HepG2 (cell line): Measurements from ENCODE around the gene IPPK. TPM values are rescaled to one million over a fixed set of nuclear protein-coding genes. Genes with fewer than 3 reads are reported as not detected.

ENCODE experiments used
- AHR ChIP-seq: IDR thresholded peaks from 2 replicates; pipeline ENCODE4 v1.6.1; 2018; ENCODE audit warnings: missing genetic modification reagents, missing compliant biosample characterization
- ARID2 ChIP-seq: sonication (generic); formaldehyde crosslinking; IDR thresholded peaks from 2 replicates; pipeline ENCODE4 v1.8.1; 2022; ENCODE audit warnings: mild to moderate bottlenecking, missing genetic modification reagents, borderline replicate concordance
- ARNTL ChIP-seq: sonication (generic); formaldehyde crosslinking; IDR thresholded peaks from 2 replicates; pipeline ENCODE4 v1.4.0; 2020; ENCODE audit warnings: mild to moderate bottlenecking, missing genetic modification reagents
- CCAR2 ChIP-seq: fragments of 200-400 bp; formaldehyde crosslinking; optimal IDR thresholded peaks from 2 replicates; pipeline ENCODE3; 2018; ENCODE audit warnings: low read depth, mild to moderate bottlenecking, low read length, moderate library complexity
- ELF4 ChIP-seq: sonication (generic); formaldehyde crosslinking; IDR thresholded peaks from 2 replicates; pipeline ENCODE4 v1.5.0; 2020; ENCODE audit warnings: missing genetic modification reagents, mild to moderate bottlenecking, moderate library complexity, borderline replicate concordance
- ERF ChIP-seq: IDR thresholded peaks from 2 replicates; pipeline ENCODE4 v1.6.1; 2018; ENCODE audit warnings: missing biosample characterization, missing genetic modification reagents
- FLYWCH1 ChIP-seq: sonication (generic); formaldehyde crosslinking; IDR thresholded peaks from 2 replicates; pipeline ENCODE4 v1.8.1; 2023; ENCODE audit warnings: mild to moderate bottlenecking, missing genetic modification reagents
- HNRNPK ChIP-seq: fragments of 200-400 bp; formaldehyde crosslinking; IDR thresholded peaks from 2 replicates; pipeline ENCODE4 v1.6.1; 2018; ENCODE audit warnings: low read length, low read depth, moderate library complexity, mild to moderate bottlenecking; ENCODE audit not compliant: poor library complexity, severe bottlenecking
- IKZF4 ChIP-seq: sonication (generic); formaldehyde crosslinking; IDR thresholded peaks from 2 replicates; pipeline ENCODE4 v1.5.1; 2020; ENCODE audit warnings: borderline replicate concordance, mild to moderate bottlenecking, low read depth, missing genetic modification reagents; ENCODE audit errors: not compliant biosample characterization
- IRF2 ChIP-seq: IDR thresholded peaks from 2 replicates; pipeline ENCODE4 v1.6.1; 2018; ENCODE audit warnings: missing genetic modification reagents, missing compliant biosample characterization
- ISL2 ChIP-seq: sonication (generic); formaldehyde crosslinking; IDR thresholded peaks from 2 replicates; pipeline ENCODE4 v1.5.0; 2020; ENCODE audit warnings: missing genetic modification reagents
- KMT2B ChIP-seq: IDR thresholded peaks from 2 replicates; pipeline ENCODE4 v1.6.1; 2016; ENCODE audit warnings: missing genetic modification reagents, missing compliant biosample characterization
- MEIS1 ChIP-seq: sonication (generic); formaldehyde crosslinking; IDR thresholded peaks from 2 replicates; pipeline ENCODE4 v1.9.0; 2021; ENCODE audit warnings: mild to moderate bottlenecking, missing genetic modification reagents, moderate library complexity, borderline replicate concordance
- MXD4 ChIP-seq: IDR thresholded peaks from 2 replicates; pipeline ENCODE4 v1.6.1; 2016; ENCODE audit warnings: mild to moderate bottlenecking, missing biosample characterization, missing genetic modification reagents
- PHF20 ChIP-seq: sonication (generic); formaldehyde crosslinking; IDR thresholded peaks from 2 replicates; pipeline ENCODE4 v1.5.0; 2020; ENCODE audit warnings: mild to moderate bottlenecking, missing genetic modification reagents
- RARG ChIP-seq: sonication (generic); formaldehyde crosslinking; IDR thresholded peaks from 2 replicates; pipeline ENCODE4 v1.4.0; 2020; ENCODE audit warnings: low read depth, mild to moderate bottlenecking, missing genetic modification reagents
- SMAD9 ChIP-seq: sonication (generic); formaldehyde crosslinking; IDR thresholded peaks from 2 replicates; pipeline ENCODE4 v1.5.1; 2020; ENCODE audit warnings: mild to moderate bottlenecking, missing genetic modification reagents
- SMARCE1 ChIP-seq: fragments of 450-650 bp; IDR thresholded peaks from 2 replicates; pipeline ENCODE4 v1.6.1; 2017; ENCODE audit warnings: borderline replicate concordance
- STAT5B ChIP-seq: sonication (generic); formaldehyde crosslinking; IDR thresholded peaks from 2 replicates; pipeline ENCODE4 v1.4.0; 2020; ENCODE audit warnings: missing genetic modification reagents
- ZNF354B ChIP-seq: sonication (generic); formaldehyde crosslinking; IDR thresholded peaks from 2 replicates; pipeline ENCODE4 v1.8.0; 2022; ENCODE audit warnings: mild to moderate bottlenecking, missing genetic modification reagents
- ZNF597 ChIP-seq: sonication (generic); formaldehyde crosslinking; IDR thresholded peaks from 2 replicates; pipeline ENCODE4 v1.5.0; 2020; ENCODE audit warnings: missing genetic modification reagents
- ZNF761 ChIP-seq: sonication (generic); formaldehyde crosslinking; conservative IDR thresholded peaks from 2 replicates; pipeline ENCODE4 v1.4.0; 2020; ENCODE audit warnings: mild to moderate bottlenecking, missing genetic modification reagents
- ZNF850 ChIP-seq: sonication (generic); formaldehyde crosslinking; conservative IDR thresholded peaks from 2 replicates; pipeline ENCODE4 v1.9.0; 2021; ENCODE audit warnings: mild to moderate bottlenecking, missing genetic modification reagents
- ZNF879 ChIP-seq: sonication (generic); formaldehyde crosslinking; IDR thresholded peaks from 2 replicates; pipeline ENCODE4 v1.8.1; 2023; ENCODE audit warnings: missing genetic modification reagents
- ZSCAN20 ChIP-seq: sonication (generic); formaldehyde crosslinking; IDR thresholded peaks from 2 replicates; pipeline ENCODE4 v1.4.0; 2020; ENCODE audit warnings: missing genetic modification reagents, mild to moderate bottlenecking, borderline replicate concordance
- ZSCAN29 ChIP-seq: sonication (generic); formaldehyde crosslinking; conservative IDR thresholded peaks from 2 replicates; pipeline ENCODE4 v1.4.0; 2020; ENCODE audit warnings: mild to moderate bottlenecking, missing genetic modification reagents
- polyA plus RNA-seq, 8 experiments: library from polyadenylated mRNA; depleted of rRNA in 3 of 8; stranded (reverse) in 7 of 8; unstranded in 1 of 8; fragments of >200 nt; fragmentation: Illumina TruSeq in 4 of 8; extraction: Trizol in 4 of 8; gene quantifications; 2 replicates each; pipeline versions ENCODE4 v1.2.1 to v1.2.3, GENCODE V29; 2011 to 2016; ENCODE audit warnings: low read depth in 4 of 8, missing spikeins in 1 of 8, mixed read lengths in 1 of 8; ENCODE audit not compliant: insufficient read depth in 1 of 8
- total RNA-seq, 5 experiments: library from RNA; depleted of rRNA; stranded (reverse); fragments of >200 nt; fragmentation: Illumina TruSeq; extraction: Trizol; gene quantifications; 2 replicates each; pipeline ENCODE4 v1.2.3, GENCODE V29; 2016; ENCODE audit warnings: low read depth in 1 of 5
- TF ChIP-seq, protein P1 (sequence below): sonication (generic); formaldehyde crosslinking; IDR thresholded peaks from 2 replicates; pipeline ENCODE4 v1.5.0; 2020; ENCODE audit warnings: missing genetic modification reagents

Gene IPPK
- total and polyA plus RNA-seq, 2 of the 13 experiments (the other 11 are each of a cell fraction or from before 2014, with no cell fraction given): 9.9 to 14.1 TPM

DNA sequence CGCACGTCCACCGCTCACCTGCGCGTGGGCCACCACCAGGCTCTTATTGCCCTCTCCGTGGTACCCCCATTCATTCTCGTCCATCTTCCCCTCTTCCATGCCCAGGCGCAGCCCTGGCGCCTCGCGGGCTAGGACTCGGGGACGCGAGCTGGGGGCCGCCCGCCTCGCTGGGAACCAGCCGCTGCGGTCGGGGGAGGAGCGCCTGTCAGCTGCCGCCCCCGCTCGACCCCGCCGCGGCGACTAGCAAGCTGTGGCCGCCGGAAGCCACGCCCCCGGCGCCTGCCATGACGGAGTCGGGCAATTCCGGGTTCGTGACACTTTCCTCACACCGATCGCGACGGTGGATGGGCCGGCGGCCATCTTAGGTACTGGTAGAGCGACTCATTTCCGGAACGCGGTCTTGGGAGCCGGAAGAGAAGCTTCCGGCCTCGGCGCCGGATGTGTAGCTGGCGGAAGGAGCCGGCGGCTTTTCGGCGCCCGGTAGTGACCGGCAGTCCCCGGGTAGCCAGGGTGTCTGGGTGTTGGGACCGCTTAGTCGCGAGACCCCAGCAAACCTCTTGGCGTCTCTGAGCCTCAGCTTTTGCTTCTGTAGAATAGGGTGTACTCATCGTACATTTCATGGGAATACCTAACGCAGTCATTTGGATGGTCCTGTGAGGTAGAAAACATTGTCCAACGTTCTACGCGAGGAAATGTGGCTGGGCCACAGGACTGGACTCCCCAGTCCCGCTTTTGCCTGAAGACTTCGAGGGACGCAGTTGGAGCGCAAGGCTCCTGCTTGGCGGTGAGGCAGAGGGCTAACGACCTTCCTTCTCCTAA is at the start of gene IPPK (continued):
- no peak for TF ChIP-seq FLYWCH1 (CRISPR knock-in tag)
- no peak for TF ChIP-seq ZNF850 (CRISPR knock-in tag)
- TF ChIP-seq MXD4 (CRISPR knock-in tag): 0 out of 2 replicates have a peak, but pooled peaks have one; percentile 58
- TF ChIP-seq SMARCE1: no peak
- TF ChIP-seq ERF: peak; percentile 91
- TF ChIP-seq KMT2B (CRISPR knock-in tag): peak; percentile 88
- TF ChIP-seq ZSCAN20 (CRISPR knock-in tag): no peak
- no peak for TF ChIP-seq CCAR2
- TF ChIP-seq SMAD9 (CRISPR knock-in tag): no peak
- no peak; the same call in 1 of the 2 replicates for TF ChIP-seq ZSCAN29 (CRISPR knock-in tag)
- TF ChIP-seq ZNF354B (CRISPR knock-in tag): no peak
- TF ChIP-seq, protein P1, sequence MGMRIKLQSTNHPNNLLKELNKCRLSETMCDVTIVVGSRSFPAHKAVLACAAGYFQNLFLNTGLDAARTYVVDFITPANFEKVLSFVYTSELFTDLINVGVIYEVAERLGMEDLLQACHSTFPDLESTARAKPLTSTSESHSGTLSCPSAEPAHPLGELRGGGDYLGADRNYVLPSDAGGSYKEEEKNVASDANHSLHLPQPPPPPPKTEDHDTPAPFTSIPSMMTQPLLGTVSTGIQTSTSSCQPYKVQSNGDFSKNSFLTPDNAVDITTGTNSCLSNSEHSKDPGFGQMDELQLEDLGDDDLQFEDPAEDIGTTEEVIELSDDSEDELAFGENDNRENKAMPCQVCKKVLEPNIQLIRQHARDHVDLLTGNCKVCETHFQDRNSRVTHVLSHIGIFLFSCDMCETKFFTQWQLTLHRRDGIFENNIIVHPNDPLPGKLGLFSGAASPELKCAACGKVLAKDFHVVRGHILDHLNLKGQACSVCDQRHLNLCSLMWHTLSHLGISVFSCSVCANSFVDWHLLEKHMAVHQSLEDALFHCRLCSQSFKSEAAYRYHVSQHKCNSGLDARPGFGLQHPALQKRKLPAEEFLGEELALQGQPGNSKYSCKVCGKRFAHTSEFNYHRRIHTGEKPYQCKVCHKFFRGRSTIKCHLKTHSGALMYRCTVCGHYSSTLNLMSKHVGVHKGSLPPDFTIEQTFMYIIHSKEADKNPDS (CRISPR knock-in tag): no peak
- TF ChIP-seq IKZF4 (CRISPR knock-in tag): peak; percentile 68
- TF ChIP-seq ISL2 (CRISPR knock-in tag): peak; percentile 77
- 0 out of 2 replicates have a peak, but pooled peaks have one; percentile 22 for TF ChIP-seq ZNF761 (CRISPR knock-in tag)
- no peak for TF ChIP-seq ARID2 (CRISPR knock-in tag)
- TF ChIP-seq HNRNPK: peak; percentile 65
- TF ChIP-seq IRF2 (CRISPR knock-in tag): peak; percentile 65; the same call in 1 of the 2 replicates
- TF ChIP-seq ELF4 (CRISPR knock-in tag): peak; percentile 98
- TF ChIP-seq ZNF879: no peak
- no peak for TF ChIP-seq ZNF597
- peak; percentile 58; the same call in 1 of the 2 replicates for TF ChIP-seq AHR (CRISPR knock-in tag)
- peak; percentile 42; the same call in 1 of the 2 replicates for TF ChIP-seq ARNTL
- TF ChIP-seq MEIS1 (CRISPR knock-in tag): 0 out of 2 replicates have a peak, but pooled peaks have one; percentile 74
- TF ChIP-seq PHF20 (CRISPR knock-in tag): peak; percentile 97
- TF ChIP-seq RARG: no peak
- TF ChIP-seq STAT5B: no peak
